Measurements from ENCODE around the gene SP9. TPM values are rescaled to one million over a fixed set of nuclear protein-coding genes. Genes with fewer than 3 reads are reported as not detected.

SP9 gene
- total RNA-seq, 2 experiments from 2014 or later: not detected

Other genes with a start within 250 kb of the SP9 start
- gene OLA1, start 86.4 kb upstream of the SP9 start, total RNA-seq: 100 to 1,000 TPM; 136 to 157 TPM
- 10 to 100 TPM; 12.7 to 14.1 TPM for gene SCRN3, start 60.8 kb downstream of the SP9 start, total RNA-seq
- gene GPR155, start 152.1 kb downstream of the SP9 start, total RNA-seq: 10 to 100 TPM in 1 of 2 experiments, 1 to 10 TPM in 1; 8.6 to 11.3 TPM